LNCAP (cell line): ENCODE data around the gene RETREG1.

ENCODE experiments used
- CTCF ChIP-seq: fragments of 450-650 bp; IDR thresholded peaks from 2 replicates; pipeline ENCODE4 v1.5.1; 2017; ENCODE audit warnings: mild to moderate bottlenecking

Gene RETREG1

GRCh38 chr5:16467363-16468219, 149.2 kb downstream of the RETREG1 start:
- no peak for TF ChIP-seq CTCF

- no peak for TF ChIP-seq CTCF
These were observed 151.0 kb downstream of the RETREG1 start, which contains the start of gene ZNF622 for GRCh38 chr5:16465544-16466432. TSS of gene ZNF622 (minus strand) at chr5:16465800. CDS start at chr5:16465665, 135 bp downstream.

- TF ChIP-seq CTCF: no peak
These were observed 151.9 kb downstream of the RETREG1 start for GRCh38 chr5:16464664-16465543.

- TF ChIP-seq CTCF: no peak
These were observed 152.6 kb downstream of the RETREG1 start for GRCh38 chr5:16464231-16464630.

- no peak for TF ChIP-seq CTCF
These were observed 155.0 kb downstream of the RETREG1 start for GRCh38 chr5:16461782-16462181.

GRCh38 chr5:16461026-16461425, 155.8 kb downstream of the RETREG1 start:
- TF ChIP-seq CTCF: no peak

- no peak for TF ChIP-seq CTCF
These were observed 157.3 kb downstream of the RETREG1 start for GRCh38 chr5:16459451-16459850.
